Stomach (tissue), 4 donors: ENCODE results near the gene VIPR2.

Experiments
- POLR2A ChIP-seq, 4 donors: fragments of 450-650 bp; IDR thresholded peaks; one replicate each; pipeline ENCODE4 v1.6.1; 2016; ENCODE audit warnings: antibody characterized with exemption in 4 of 4, control low read depth in 2 of 4, mild to moderate bottlenecking in 1 of 4, moderate library complexity in 1 of 4
- TF ChIP-seq, protein P1 (sequence below), 7 experiments: fragments of 450-650 bp in 4 of 7; fragments of 200-600 bp in 3 of 7; sonication (generic) in 3 of 7; IDR thresholded peaks; one replicate each; pipeline ENCODE4 v1.5.1; 2016 to 2019; ENCODE audit warnings: antibody characterized with exemption in 7 of 7, control low read depth in 2 of 7, mild to moderate bottlenecking in 1 of 7

DNA sequence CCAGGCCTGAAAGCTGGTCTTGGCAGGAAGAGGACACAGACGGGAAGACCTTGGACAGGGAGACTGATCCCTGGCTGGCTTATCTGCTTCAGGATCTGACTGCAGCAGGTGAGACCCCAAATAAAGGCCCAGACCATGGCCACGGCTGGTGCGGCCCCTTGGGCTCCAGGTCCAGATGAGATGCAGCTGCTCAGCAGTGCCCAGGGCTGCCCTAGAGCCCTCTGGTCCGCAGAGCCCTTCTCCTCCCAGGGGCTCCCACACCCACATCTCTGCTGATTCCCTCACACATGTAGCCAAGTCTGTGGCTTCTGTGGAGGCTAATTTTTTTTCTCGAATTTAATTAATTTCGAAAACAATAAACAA lies 46.3 kb downstream of the VIPR2 start:
- no peak for TF ChIP-seq POLR2A (IDR thresholded peaks at IDR 0.05)
- TF ChIP-seq, protein P1, sequence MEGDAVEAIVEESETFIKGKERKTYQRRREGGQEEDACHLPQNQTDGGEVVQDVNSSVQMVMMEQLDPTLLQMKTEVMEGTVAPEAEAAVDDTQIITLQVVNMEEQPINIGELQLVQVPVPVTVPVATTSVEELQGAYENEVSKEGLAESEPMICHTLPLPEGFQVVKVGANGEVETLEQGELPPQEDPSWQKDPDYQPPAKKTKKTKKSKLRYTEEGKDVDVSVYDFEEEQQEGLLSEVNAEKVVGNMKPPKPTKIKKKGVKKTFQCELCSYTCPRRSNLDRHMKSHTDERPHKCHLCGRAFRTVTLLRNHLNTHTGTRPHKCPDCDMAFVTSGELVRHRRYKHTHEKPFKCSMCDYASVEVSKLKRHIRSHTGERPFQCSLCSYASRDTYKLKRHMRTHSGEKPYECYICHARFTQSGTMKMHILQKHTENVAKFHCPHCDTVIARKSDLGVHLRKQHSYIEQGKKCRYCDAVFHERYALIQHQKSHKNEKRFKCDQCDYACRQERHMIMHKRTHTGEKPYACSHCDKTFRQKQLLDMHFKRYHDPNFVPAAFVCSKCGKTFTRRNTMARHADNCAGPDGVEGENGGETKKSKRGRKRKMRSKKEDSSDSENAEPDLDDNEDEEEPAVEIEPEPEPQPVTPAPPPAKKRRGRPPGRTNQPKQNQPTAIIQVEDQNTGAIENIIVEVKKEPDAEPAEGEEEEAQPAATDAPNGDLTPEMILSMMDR (IDR thresholded peaks at IDR 0.05), result no peak
